ENCODE results near the gene NAALADL2.

Gene NAALADL2

GRCh38 chr3:175656461-175656860 lies 797.3 kb downstream of the NAALADL2 start:
- H3K4me3 Mint-ChIP-seq: no peak overlapping the region
- H3K27me3 Mint-ChIP-seq (ENCODE audit: low read depth): no peaks in the 10 kb centered on the region
- H3K36me3 Mint-ChIP-seq (ENCODE audit: low read depth): no peaks in the 10 kb centered on the region
- TF ChIP-seq CTCF (IDR thresholded peaks at IDR 0.05; ENCODE audit: unreplicated experiment in 3 of 3): no peak
- H3K9me3 Mint-ChIP-seq: no peaks in the 10 kb centered on the region
- no peak overlapping the region for H3K27ac Mint-ChIP-seq
- H3K4me1 Mint-ChIP-seq: no peaks in the 10 kb centered on the region

DNA sequence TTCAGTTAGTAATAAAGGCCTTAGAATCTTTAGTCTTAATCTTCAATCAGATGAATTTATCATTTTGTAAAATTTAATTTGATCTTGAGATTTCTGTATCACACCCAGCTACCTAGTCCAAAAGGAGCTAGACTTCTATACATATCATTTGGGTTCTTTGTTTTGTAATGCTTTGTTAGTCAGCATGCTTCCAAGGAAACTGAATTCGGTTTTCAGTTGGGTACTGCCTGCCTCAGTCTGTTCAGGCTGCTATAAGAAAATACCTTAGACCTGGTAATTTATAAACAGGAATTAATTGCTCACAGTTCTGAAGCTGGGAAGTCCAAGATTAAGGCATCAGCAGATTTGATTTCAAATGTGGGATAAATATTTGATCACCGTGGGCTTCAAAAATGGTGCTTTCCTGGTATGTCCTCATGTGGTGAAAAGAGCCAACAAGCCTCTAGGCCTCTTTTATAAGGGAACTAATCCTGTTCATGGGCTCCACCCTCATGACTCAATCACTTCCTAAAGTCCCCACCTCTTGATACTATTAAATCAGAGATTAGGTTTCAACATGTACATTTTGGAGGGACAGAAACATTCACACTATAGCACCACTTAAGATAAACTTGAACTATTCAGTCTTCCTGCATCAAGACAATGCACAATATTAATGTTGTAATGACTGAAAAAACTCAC lies 800.7 kb downstream of the NAALADL2 start:
- TF ChIP-seq CTCF (IDR thresholded peaks at IDR 0.05; ENCODE audit: unreplicated experiment in 3 of 3): no peak
- H3K27ac Mint-ChIP-seq: no peak overlapping the region
- no peaks in the 10 kb centered on the region for H3K36me3 Mint-ChIP-seq (ENCODE audit: low read depth)
- no peak overlapping the region for H3K4me3 Mint-ChIP-seq
- H3K4me1 Mint-ChIP-seq: no peaks in the 10 kb centered on the region
- H3K27me3 Mint-ChIP-seq (ENCODE audit: low read depth): no peaks in the 10 kb centered on the region
- no peaks in the 10 kb centered on the region for H3K9me3 Mint-ChIP-seq

GRCh38 chr3:175662815-175663214 lies 803.7 kb downstream of the NAALADL2 start:
- H3K27me3 Mint-ChIP-seq (ENCODE audit: low read depth): no peaks in the 10 kb centered on the region
- H3K36me3 Mint-ChIP-seq (ENCODE audit: low read depth): no peaks in the 10 kb centered on the region
- H3K4me1 Mint-ChIP-seq: no peaks in the 10 kb centered on the region
- H3K9me3 Mint-ChIP-seq: no peaks in the 10 kb centered on the region
- TF ChIP-seq CTCF (IDR thresholded peaks at IDR 0.05; ENCODE audit: unreplicated experiment in 3 of 3): no peak
- no peak overlapping the region for H3K4me3 Mint-ChIP-seq
- no peak overlapping the region for H3K27ac Mint-ChIP-seq

GRCh38 chr3:175664911-175665310 lies 805.8 kb downstream of the NAALADL2 start:
- Mint-ChIP-seq H3K4me3 (no peak overlapping the region), H3K4me1 (no peaks in the 10 kb centered on the region), H3K27ac (no peak overlapping the region), H3K27me3 (ENCODE audit: low read depth) (no peaks in the 10 kb centered on the region), H3K36me3 (ENCODE audit: low read depth) (no peaks in the 10 kb centered on the region), H3K9me3 (no peaks in the 10 kb centered on the region)
- TF ChIP-seq CTCF (IDR thresholded peaks at IDR 0.05; ENCODE audit: unreplicated experiment in 3 of 3): no peak

DNA sequence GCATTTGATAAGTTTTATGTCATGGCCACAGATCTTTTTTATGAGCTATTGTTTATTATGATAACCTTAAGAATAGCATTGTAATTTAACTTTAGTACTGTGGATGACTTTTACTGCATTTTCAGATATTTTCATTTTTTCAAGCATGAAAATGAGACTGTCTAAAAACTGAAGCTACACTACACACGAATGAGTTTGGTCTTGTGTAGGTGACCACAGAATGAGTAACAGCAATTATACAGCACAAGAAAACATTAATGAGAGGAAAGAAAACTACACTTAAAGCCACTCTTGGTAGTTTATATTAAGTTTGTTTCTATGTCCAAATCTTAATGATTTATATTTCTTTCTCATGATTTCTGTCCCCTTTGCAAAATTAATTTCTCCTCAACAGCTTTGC lies 809.2 kb downstream of the NAALADL2 start:
- Mint-ChIP-seq H3K9me3 (no peaks in the 10 kb centered on the region), H3K4me3 (no peak overlapping the region), H3K27ac (no peak overlapping the region), H3K36me3 (ENCODE audit: low read depth) (no peaks in the 10 kb centered on the region), H3K27me3 (ENCODE audit: low read depth) (no peaks in the 10 kb centered on the region), H3K4me1 (peaks cover 11% of the 10 kb centered on the region)
- no peak for TF ChIP-seq CTCF (IDR thresholded peaks at IDR 0.05; ENCODE audit: unreplicated experiment in 3 of 3)

DNA sequence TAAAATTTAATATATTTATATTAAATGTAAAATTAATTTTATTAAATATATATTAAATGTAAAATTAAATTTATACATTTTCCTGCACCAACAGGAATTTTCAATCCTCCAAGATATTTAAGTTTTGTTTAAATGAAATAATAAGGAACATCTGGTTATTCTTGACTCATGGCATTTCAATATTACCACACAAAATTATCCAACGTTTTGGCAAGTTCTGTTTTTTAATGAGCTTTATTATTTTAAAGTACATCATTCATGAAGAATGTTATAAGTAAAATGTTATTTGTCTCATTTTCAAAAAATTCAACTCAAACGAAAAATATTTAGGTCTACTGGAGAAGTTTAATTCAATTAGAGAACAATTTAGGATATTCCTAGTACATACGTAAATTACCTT lies 811.4 kb downstream of the NAALADL2 start:
- Mint-ChIP-seq H3K4me3 (no peak overlapping the region), H3K27me3 (ENCODE audit: low read depth) (no peaks in the 10 kb centered on the region), H3K27ac (no peak overlapping the region), H3K9me3 (no peaks in the 10 kb centered on the region), H3K4me1 (peaks cover 11% of the 10 kb centered on the region), H3K36me3 (ENCODE audit: low read depth) (no peaks in the 10 kb centered on the region)
- TF ChIP-seq CTCF (IDR thresholded peaks at IDR 0.05; ENCODE audit: unreplicated experiment in 3 of 3): no peak
